ENCODE measurements around the gene ZFR.
A peak's percentile ranks its signal among the peaks of the same experiment; 100 is the strongest.

The ZFR gene

GRCh38 chr5:32445287-32445758 lies 783 bp upstream of the ZFR start:
- DNase-seq (ENCODE audit: low spot score), result no peak
- no peak for TF ChIP-seq CTCF (IDR thresholded peaks at IDR 0.05; ENCODE audit: borderline replicate concordance, control extremely low read depth, extremely low read depth, insufficient read depth, missing control alignments)
- in situ Hi-C loops (cut with MboI; ENCODE audit: low sequenced_read_pairs, unreplicated experiment), result no loop called here

- no peak for TF ChIP-seq CTCF (IDR thresholded peaks at IDR 0.05; ENCODE audit: borderline replicate concordance, control extremely low read depth, extremely low read depth, insufficient read depth, missing control alignments)
- DNase-seq (ENCODE audit: low spot score), result peak; percentile 77
- in situ Hi-C loops (cut with MboI; ENCODE audit: low sequenced_read_pairs, unreplicated experiment), result no loop called here
Measured at GRCh38 chr5:32443541-32444430, 754 bp downstream of the ZFR start.

DNA sequence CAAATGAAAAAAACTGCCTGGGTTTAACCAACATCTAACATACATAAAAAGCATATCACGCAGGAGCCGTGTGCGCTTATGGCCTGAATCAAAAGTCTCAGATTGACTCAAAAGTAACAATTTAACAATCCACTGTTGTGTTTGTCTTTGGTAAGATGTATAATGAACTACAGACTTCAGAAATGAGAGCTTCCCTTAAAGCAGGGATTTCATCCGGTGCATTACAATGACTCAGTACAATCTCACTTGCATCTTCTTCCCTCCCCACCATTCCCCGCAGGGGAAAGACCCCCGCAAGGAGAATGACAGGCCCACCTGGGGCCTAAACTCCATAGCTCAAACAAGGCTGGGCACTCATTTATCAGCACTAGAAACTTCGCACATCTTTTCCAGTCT lies 1.4 kb downstream of the ZFR start:
- TF ChIP-seq CTCF (IDR thresholded peaks at IDR 0.05; ENCODE audit: borderline replicate concordance, control extremely low read depth, extremely low read depth, insufficient read depth, missing control alignments), result no peak
- in situ Hi-C loops (cut with MboI; ENCODE audit: low sequenced_read_pairs, unreplicated experiment), result no loop called here
- peak; percentile 42 for DNase-seq (ENCODE audit: low spot score)

GRCh38 chr5:32439086-32439642 lies 5.4 kb downstream of the ZFR start:
- in situ Hi-C loops (cut with MboI; ENCODE audit: low sequenced_read_pairs, unreplicated experiment), result no loop called here
- no peak for TF ChIP-seq CTCF (IDR thresholded peaks at IDR 0.05; ENCODE audit: borderline replicate concordance, control extremely low read depth, extremely low read depth, insufficient read depth, missing control alignments)
- DNase-seq (ENCODE audit: low spot score), result no peak

DNA sequence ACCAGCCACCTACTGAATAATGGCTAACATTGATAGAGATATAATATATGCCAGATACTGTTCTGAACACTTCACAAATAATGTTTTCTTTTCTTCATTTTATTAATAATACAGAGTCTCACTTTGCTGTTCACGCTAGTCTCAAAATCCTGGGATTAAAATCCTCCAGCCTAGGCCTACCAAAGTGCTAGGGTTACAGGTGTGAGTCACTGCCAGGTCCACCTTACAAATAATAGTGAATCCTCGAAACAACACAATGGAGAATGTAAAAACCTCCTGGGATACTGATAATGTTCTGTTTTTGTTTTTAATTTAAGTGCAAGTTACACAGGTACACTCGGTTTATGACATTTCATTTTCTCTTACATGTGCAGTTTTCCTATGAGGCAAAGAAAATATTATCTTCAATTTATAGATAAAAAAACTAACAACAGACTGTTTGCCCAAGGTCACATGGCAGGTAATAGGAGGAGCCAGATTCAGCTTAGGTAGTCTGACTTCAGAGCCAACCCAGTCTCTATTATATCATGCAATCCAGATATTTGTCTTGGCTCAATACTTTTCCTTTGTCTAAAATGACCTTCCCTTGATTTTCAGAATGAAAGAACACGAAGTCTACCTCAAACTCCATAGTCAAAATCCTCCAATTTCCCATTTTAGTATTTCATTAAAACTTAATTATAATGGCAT lies 7.8 kb downstream of the ZFR start:
- no peak for TF ChIP-seq CTCF (IDR thresholded peaks at IDR 0.05; ENCODE audit: borderline replicate concordance, control extremely low read depth, extremely low read depth, insufficient read depth, missing control alignments)
- DNase-seq (ENCODE audit: low spot score), result no peak
- in situ Hi-C loops (cut with MboI; ENCODE audit: low sequenced_read_pairs, unreplicated experiment), result no loop called here

GRCh38 chr5:32435383-32435782 lies 9.2 kb downstream of the ZFR start:
- DNase-seq (ENCODE audit: low spot score), result no peak
- TF ChIP-seq CTCF (IDR thresholded peaks at IDR 0.05; ENCODE audit: borderline replicate concordance, control extremely low read depth, extremely low read depth, insufficient read depth, missing control alignments), result no peak
- in situ Hi-C loops (cut with MboI; ENCODE audit: low sequenced_read_pairs, unreplicated experiment), result no loop called here
